ENCODE measurements around the gene ARHGEF25. TPM values are rescaled to one million over a fixed set of nuclear protein-coding genes. Genes with fewer than 3 reads are reported as not detected.
"Not testable (repeated sequence)": the region's sequence is repeated elsewhere in the genome, so short reads cannot be mapped to it uniquely, and the experiment has no call there.

The ARHGEF25 gene
- total RNA-seq, 2 donors from 2014 or later = 3.1 to 14.9 TPM

DNA sequence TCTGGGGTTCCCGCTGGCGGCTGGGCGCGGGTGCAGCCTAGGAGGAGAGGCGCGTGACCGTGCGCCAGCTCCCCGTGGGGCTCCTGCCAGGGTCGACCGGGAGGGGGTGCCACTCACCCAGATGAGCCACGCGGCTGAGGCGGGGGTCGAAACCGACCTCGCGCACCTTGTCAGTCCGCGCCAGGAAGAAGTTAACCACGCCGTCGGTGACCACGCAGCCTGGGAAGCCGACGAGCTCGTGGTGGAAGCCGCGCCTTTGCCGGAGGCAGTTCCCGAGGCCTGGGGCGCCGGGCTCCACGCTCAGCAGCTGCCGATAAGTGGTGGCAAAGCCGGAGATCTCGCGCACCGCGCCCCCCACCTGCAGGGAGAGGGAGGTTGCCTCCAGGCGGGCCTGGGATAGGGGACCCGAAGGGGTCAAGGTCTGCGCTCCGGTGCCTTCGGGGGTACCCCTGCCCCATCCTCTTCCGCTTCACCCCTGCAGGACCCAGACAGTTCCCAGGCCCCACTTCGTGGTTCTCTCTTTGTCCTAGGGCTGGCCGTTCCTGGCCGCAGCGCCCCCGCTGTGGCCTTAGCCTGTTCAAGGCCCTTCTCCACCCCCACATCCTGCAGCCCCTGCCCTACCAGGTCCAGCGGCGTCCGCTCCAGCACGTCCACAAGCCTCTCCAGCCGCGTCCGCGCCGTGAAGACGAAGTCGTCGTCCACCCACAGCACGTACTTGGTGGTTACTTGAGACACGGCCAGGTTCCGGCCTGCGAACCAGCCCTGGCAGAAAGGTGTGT, 16.5 kb downstream of the ARHGEF25 start:
- DNase-seq (no peak), ATAC-seq (peak; percentile 13)
- intact Hi-C loops (cut with DNase I, micrococcal nuclease) = no loop called here

DNA sequence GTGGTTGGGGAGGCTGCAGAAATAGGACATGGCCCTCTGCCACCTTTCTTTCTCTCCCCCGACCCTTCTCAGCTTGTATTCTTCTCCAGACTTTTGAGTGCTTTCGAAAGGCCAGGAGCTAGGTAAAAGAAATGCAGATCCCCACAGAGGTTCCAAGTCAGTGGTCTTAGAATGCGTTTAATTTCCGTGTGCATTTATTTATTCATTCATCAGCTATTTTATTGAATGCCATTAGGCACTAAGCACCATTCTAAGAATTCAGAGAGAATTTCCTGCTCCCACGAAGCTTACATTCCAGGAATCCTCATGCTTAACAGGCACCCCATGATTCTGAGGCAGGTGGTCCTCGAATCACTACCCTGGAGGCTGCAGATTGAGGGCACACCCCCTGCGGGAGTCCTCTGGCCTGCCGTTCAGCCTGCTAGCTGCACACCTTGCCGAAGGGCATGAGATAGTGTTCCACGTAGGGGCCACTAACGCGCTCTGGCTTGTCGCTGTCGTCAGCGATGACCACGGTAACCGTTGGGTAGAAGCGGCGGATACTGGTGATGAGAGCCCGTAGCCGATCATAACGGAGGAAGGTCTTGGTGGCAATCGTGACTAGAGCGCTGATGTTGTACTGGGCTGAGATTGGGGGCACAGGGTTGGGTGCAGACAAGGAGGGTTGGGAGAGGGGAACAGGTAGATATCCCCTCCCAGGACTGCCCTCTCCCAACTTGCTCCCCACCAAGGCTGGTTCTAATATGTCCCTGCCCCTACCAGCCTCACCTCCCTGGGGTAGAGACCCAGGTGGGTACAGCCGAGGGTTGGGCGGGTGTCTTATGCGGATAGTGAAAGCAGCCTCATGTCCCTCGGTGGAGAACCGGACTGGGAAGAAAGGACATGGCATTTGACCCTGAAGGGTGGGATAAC, 17.3 kb downstream of the ARHGEF25 start:
- no peak for ATAC-seq
- intact Hi-C loops (cut with DNase I, micrococcal nuclease) = no loop called here
- DNase-seq = no peak

DNA sequence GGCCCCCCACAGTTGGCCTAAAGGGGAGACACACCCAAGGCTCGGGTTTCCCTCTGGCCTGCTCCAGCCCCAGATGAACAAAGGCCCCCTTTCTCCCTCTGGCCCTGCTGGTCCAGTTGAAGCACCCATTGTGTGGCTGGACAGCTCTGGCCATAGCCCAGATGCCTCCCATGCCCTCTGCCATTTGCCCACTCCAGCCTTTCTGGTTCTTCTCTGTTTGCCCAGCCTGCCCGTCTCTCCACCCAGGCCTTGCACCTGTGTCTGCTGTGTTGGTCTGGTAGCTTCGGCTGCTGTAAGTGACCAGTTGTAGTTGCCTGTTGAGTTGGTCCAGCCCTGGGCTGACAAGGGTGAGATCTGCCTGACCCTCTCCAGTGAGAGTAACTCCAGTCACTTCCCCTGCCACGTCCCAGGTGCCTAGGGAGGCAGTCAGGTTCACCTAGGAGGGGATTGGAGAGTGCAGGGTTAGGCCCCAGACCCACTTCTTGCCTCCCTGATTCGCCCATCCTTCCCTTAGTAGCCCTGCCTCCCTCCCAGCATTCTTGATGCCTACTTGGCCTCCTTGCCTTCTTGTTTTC, 18.7 kb downstream of the ARHGEF25 start:
- no peak for DNase-seq
- no peak for ATAC-seq

DNA sequence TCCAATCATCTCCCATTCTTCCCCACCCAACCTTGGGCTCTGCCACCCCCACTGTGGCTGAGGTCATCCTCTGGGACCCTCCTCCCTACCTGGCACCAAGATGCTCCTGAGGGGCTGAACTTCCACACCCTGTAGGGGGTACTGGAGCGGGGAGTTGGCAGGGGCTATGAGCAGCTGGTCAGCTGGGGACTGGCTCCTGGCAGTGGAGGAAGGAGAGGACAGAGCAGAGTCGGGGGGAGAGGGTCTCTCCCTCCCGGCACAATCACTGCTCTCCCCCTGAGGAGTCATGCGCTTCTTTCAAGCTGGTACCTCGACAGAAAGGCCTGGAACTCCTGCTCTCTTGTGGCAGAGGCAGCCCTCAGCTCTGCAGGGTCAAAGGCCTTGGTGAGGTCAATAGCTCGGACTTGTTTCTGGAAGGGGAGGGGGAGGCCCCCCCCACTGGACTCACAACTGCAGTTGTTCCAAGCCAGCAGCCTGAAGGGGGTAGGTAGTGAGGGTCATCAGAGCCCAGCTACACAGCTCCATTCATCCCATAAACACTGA, 19.7 kb downstream of the ARHGEF25 start:
- no peak for DNase-seq
- no peak for ATAC-seq
- intact Hi-C loops (cut with DNase I, micrococcal nuclease) = loop anchor here in 1 of 2 donors (10.0 kb wide), 1 partner anchor 54 kb away; no protein-coding TSS in a partner anchor

More for the DNA sequence above, 18.7 kb downstream of the ARHGEF25 start:
- intact Hi-C loops (cut with DNase I, micrococcal nuclease) = loop anchor here in 1 of 2 donors (10.0 kb wide), 1 partner anchor 55 kb away; no protein-coding TSS in a partner anchor

DNA sequence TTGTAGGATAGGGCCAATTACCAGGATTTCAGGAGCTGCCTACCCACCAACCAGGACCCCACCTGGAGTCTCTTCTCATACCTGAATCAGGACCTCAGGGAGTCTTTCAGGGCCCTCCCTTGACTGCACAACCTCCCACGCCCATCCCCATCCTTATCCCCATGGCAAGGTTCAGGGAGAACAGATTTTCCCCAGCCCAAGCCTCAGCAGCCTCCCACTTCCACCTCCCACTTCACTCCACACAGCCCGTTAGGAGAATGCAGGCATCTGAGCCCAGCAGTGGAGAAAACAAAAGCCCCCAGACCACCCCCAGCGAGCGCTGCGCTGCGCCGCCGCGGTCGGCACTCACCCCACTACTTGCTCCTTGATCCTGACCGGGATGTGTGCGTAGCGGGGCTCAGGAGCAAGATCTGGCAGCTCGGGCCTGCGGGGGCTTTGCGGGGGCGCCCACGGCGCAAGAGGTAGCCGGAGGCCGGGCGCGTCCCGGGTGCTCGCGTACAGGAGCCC, 20.4 kb downstream of the ARHGEF25 start:
- ATAC-seq (no peak), DNase-seq (no peak)
- intact Hi-C loops (cut with DNase I, micrococcal nuclease) = loop anchor here in 1 of 2 donors (10.0 kb wide), 1 partner anchor 53 kb away; no protein-coding TSS in a partner anchor

DNA sequence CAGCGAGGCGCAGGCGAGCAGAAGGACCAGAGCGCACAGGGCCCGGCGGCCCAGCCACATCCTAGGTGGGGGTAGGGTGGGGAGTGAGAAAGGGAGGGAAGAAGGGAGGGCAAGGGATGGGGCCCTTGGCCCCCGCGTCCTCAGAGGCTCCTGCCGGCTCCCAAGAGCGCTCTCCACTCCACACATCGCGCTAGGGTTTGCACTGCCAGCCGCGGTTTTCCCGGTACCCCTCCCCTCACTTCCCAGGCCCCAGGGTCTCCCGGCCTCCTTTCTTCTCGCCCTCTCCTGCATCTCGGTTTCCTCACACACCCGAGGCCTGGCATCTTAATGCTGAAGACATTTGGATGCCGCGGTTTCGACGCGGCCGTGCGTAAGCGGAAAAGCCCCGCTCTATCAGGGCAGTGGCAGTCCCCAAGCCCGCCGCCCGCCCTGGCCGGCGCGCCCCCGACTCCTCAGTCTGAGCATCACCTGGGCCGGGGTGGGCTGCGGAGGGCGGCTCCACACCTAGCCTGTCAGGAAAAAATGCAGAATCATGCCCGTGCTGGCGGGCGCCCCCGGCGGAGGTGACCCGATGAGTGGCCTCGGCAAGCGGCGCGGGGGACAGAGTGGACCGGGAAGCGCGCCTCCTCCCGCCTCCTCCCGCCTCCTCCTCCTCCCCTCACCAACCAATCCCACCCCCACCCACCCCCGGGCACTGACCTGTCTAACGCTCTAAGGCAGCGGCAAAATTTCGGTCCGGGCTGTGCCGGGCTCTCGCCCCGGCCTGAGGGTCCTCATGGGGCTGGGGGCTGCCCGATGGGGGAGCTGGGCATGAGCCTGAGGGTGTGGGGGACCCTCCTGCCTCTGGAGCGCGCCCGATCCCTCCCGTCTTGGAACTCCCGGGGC, 21.1 kb downstream of the ARHGEF25 start:
- DNase-seq = no peak
- peak; percentile 14 for ATAC-seq
- intact Hi-C loops (cut with DNase I, micrococcal nuclease) = loop anchor here in 1 of 2 donors (10.0 kb wide), 1 partner anchor 52 kb away; no protein-coding TSS in a partner anchor

DNA sequence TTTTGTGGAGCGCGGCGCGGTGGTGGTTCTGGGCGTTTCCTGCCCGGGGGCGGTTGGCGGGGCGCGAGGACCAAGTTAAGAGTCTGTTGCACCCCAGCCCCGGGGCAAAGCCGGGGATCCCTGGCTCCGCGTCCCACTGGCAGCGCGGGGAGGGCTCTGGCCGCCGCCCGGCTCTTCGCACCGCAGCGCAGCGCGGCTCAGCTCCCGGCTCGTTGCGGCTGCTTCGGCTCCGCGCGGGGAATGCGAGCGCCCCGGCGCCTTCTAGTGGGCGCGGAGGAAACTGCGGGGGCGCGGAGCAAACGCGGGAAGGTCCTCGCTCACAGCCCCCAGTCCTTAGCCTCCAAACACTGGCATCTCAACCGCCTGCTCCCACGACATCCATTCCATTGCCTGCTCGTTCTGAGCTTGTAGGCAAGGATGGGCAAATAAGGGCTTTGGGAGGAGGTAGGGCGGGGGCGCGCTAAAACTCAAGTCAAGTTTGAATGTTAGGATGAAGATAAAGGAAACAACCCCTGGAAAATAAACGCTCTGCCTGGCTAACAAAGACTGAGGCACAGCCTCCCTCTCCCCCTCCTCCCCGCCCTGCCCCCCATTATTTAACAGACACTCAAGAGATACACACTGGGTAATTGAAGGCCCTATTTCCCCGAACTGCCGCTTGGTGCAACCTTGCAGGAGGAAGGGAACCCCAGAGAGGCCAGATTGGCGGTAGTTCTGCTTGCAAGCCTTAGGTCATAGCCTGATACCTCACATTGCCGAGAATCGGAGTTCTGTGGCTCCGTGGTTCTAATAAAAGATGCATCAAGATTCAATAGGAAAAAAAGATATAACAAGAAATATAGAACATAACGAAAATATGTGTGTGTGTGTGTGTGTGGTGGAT, 22.0 kb downstream of the ARHGEF25 start, which contains the start of gene B4GALNT1:
B4GALNT1 (minus strand) TSS at position 244 of the 883 bp plus-strand sequence. CDS start 1,069 bp downstream, outside the sequence.
- intact Hi-C loops (cut with DNase I, micrococcal nuclease) = loop anchor here in 1 of 2 donors (10.0 kb wide), 1 partner anchor 52 kb away; no protein-coding TSS in a partner anchor
- peak in 1 of 2 donors; percentile 63 for DNase-seq
- peak; percentile 95 for ATAC-seq

DNA sequence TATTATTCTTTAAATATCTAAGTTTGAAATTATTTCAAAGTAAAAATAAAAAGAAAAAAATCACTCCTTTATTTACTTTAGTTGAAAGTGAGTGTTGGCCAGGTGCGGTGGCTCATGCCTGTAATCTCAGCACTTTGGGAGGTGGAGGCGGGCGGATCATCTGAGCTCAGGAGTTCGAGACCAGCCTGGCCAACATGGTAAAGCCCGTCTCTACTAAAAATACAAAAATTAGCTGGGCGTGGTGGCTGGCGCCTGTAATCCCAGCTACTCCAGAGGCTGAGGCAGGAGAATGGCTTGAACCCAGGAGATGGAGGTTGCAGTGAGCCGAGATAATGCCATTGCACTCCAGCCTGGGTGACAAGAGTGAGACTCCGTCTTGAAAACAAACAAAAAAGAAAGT, 25.5 kb downstream of the ARHGEF25 start:
- not testable (repeated sequence) for DNase-seq, ATAC-seq
- intact Hi-C loops (cut with DNase I, micrococcal nuclease) = loop anchor here in 1 of 2 donors (10.0 kb wide), 1 partner anchor 48 kb away; no protein-coding TSS in a partner anchor

DNA sequence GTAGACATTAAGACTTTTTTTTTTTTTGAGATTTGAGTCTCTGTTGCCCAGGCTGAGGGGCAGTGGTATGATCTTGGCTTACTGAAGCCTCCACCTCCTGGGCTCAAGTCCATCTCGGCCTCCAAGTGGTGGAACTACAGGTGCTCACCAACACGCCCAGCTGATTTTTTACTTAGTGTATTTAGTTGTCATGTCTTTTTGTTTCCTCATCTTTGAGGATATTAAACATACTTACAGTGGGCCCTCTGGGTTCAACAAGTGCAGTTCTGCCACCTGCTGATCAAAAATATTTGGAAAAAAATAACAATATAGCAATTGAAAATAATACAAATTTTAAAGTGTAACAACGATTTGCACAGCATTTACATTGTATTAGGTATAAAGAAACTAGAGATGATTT, 26.1 kb downstream of the ARHGEF25 start:
- DNase-seq (no peak), ATAC-seq (no peak)
- intact Hi-C loops (cut with DNase I, micrococcal nuclease) = loop anchor here in 1 of 2 donors (10.0 kb wide), 1 partner anchor 47 kb away; no protein-coding TSS in a partner anchor

DNA sequence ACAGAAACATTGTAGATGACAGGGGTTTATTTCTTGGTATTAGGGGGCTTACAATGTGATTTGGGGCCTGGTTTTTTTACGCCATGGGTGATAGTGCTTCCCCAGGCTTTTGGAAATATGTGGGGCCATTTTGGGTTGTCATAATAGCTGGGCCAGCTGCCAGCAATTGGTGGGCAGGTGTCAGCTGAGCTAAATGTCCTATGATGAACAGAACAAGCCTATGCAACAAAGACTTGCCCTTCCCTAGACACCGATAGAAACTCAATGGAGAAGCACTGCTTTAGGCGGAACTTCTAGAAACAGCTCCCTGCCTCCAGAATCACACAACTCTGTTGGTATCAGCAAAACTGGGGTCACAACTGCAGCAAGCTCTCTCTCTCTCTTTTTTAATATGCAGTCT, 26.9 kb downstream of the ARHGEF25 start:
- ATAC-seq = no peak
- intact Hi-C loops (cut with DNase I, micrococcal nuclease) = loop anchor here in 1 of 2 donors (10.0 kb wide), 1 partner anchor 47 kb away; no protein-coding TSS in a partner anchor
- no peak for DNase-seq

DNA sequence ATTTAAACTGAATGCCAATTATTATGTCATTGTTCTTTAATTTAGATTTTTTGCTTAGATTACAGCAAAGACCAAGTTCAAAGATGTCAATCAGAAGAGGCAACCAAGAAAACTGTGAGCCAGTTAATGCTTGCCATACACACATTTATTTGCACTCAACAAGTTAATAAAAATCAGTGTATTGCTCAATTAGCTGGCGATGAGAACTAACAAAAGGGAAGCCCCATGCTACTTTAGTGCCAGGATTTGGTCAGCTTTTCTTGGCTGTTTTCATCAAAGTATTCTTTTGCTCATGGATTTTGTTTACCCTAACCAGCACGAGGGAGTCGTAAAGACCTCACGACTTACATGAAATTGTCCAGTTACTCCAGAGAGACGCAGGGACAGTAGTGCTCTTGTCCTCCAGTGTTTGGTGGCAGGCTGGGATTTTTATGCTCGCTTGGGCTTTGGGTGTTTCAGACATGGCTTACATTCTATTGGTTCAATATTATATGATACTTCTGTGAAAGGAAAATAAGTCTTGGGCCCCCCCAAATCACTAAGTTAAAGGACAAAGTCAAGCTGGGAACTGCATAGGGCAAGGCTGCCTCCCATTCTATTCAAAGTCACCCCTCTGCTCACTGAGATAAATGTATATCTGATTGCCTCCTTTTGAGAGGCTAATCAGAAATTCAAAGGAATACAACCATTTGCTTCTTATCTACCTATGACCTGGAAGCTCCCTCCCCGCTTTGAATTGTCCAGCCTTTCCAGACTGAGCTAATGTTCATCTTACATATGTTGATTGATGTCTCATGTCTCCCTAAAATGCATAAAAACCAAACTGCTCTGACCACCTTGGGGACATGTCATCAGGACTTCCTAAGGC, 29.2 kb downstream of the ARHGEF25 start:
- intact Hi-C loops (cut with DNase I, micrococcal nuclease) = no loop called here
- ATAC-seq (no peak), DNase-seq (no peak)

DNA sequence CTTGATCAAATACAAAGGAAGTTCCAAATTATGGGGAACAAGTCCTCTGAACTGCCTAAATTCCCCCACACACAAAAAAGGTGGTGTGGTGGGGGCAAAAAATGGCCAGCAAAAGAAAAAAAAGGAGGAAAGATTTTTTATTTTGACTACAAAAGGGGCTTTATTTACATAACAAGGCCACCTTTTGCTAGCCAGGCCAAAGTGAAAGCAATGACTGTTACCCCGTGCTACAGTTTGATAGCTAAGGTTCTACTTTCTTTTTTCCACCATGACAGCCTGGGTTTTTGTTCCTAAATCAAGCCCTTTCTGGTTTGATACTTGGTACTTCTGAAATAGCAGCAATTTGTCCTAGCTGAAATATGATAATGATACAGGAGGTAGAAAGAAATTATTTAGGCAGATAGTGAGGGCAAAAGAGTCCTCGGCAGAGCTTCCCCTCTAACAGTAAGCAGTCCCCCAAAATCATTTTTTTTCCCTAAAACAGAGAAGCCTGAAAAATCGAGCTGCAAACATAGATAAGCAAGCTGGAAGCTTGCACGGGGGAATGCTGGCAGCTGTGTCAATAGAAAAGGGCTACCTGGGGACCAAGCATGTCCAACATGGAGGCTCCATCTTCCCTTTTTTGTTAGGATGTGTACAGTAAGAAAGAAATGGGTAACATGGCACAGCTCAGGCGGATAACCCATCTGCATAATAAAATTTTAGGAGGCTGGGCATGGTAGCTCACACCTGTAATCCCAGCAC, 30.6 kb downstream of the ARHGEF25 start:
- DNase-seq = no peak
- intact Hi-C loops (cut with DNase I, micrococcal nuclease) = no loop called here
- no peak for ATAC-seq

DNA sequence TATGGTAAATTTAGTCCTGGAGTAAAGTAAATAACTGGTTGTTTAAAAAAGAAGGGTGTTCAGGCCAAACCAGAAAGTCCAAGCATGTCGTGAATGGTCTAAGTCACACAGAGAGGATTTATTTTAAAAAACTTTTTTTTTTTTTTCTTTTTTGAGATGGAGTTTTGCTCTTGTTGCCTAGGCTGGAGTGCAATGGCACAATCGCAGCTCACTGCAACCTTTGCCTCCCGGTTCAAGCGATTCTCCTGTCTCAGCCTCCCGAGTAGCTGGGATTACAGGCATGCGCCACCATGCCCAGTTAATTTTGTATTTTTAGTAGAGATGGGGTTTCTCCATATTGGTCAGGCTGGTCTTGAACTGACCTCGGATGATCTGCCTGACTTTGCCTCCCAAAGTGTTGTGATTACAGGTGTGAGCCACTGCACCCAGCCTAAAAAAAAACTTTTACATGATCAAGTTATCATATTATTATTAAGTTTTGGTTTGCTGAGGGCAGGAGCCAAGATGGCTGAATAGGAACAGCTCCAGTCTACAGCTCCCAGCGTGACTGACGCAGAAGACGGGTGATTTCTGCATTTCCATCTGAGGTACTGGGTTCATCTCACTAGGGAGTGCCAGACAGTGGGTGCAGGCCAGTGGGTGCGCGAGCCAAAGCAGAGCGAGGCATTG, 34.9 kb downstream of the ARHGEF25 start:
- DNase-seq; intact Hi-C loops (cut with DNase I, micrococcal nuclease); ATAC-seq: not testable (repeated sequence)

DNA sequence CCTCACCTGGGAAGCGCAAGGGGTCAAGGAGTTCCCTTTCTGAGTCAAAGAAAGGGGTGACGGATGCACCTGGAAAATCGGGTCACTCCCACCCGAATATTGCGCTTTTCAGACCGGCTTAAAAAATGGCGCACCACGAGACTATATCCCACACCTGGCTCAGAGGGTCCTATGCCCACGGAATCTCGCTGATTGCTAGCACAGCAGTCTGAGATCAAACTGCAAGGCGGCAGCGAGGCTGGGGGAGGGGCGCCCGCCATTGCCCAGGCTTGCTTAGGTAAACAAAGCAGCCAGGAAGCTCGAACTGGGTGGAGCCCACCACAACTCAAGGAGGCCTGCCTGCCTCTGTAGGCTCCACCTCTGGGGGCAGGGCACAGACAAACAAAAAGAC, 35.4 kb downstream of the ARHGEF25 start:
- ATAC-seq; intact Hi-C loops (cut with DNase I, micrococcal nuclease); DNase-seq: not testable (repeated sequence)

Data from left colon (tissue), 2 donors.